ENCODE measurements around the gene TTLL10. TPM values are rescaled to one million over a fixed set of nuclear protein-coding genes. Genes with fewer than 3 reads are reported as not detected.

Gene TTLL10
- total and polyA plus RNA-seq, 2 of the 8 experiments (the other 6 are each of a cell fraction or from before 2014, with no cell fraction given) = 1.1 to 1.7 TPM

GRCh38 chr1:1242461-1243265 lies 69.0 kb downstream of the TTLL10 start (continued):
- TF ChIP-seq CHD7 (IDR thresholded peaks at IDR 0.05; ENCODE audit: insufficient replicate concordance, low read length) (no peak), CBX5 (IDR thresholded peaks at IDR 0.05; ENCODE audit: low read depth, low read length) (no peak), PHF8 (conservative IDR thresholded peaks at IDR 0.05; ENCODE audit: low read depth, low read length) (no peak), CEBPB (IDR thresholded peaks at IDR 0.05; ENCODE audit: low read depth, low read length) (no peak), EP300 (IDR thresholded peaks at IDR 0.05; ENCODE audit: borderline replicate concordance in 1 of 2, low read depth in 2 of 2, low read length in 2 of 2) (no peak), POU5F1 (IDR thresholded peaks at IDR 0.05; ENCODE audit: low read depth, low read length) (no peak), CTBP2 (IDR thresholded peaks at IDR 0.05; ENCODE audit: borderline replicate concordance, insufficient read depth, insufficient read length, low read length) (no peak), BRCA1 (IDR thresholded peaks at IDR 0.05; ENCODE audit: low read depth, low read length) (no peak), SRF (IDR thresholded peaks at IDR 0.05; ENCODE audit: low read depth, low read length) (no peak)

Measured in H1 (cell line).